DMS153 treated with DMSO at 0.1 percent for 48 hours (cell line): ENCODE data around the gene ULBP2.
"Not testable (repeated sequence)": the region's sequence is repeated elsewhere in the genome, so short reads cannot be mapped to it uniquely, and the experiment has no call there.

Source experiments
- DNase-seq: peaks from one replicate; lab custom pipeline; 2025; ENCODE audit not compliant: unreplicated experiment; lab: John Stamatoyannopoulos, UW

The ULBP2 gene

DNA sequence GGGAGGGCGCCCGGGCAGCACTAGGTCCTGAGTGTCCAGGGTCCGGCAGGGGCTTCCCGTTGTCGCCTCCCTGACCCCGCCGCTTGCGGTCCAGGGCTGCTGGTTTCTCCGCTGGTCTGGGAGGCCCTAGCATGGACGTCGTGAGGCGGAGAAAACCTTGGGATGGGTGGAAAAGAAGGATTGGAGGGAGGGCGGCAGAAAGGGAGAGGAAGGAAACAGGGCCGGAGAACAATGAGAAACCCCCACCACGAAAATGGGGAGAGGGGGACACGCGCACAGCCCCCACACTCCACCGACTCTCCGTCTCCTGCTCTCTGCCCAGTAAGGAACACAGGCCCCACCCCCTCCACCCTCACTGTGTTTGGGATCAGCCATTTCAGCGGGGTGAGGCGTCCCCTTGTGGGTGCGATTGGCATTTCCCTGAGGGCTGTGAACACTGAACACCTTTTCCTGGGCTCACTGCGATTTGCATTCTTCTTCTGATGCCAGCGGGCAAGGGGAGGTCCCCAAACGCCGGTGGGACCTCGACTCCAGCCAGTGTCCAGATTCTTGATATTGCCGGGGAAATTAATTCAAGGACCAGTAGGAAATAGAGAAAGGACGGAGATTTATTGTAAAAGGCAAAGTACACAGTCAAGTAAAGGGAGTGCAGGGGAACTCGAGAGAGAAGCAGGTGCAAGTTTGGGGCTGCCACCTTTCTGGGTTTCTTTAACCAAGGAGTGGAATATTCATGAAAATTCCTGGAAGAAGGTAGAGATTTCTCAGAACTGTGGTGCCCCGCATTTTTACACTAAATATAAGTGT is 15.6 kb upstream of the ULBP2 start:
- DNase-seq, result peak; percentile 50

DNA sequence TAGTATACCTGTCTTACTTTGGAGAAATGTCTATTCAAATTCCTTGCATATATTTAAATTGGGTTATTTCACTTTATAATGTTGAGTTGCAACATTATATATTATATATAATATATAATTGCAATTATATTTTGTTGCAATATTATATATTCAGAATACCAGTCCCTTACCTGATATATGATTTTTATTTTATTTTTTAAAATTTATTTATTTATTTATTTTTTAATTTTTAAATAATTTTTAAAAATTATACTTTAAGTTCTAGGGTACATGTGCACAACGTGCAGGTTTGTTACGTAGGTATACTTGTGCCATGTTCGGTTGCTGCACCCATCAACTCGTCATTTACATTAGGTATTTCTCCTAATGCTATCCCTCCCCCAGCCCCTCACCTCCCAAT is 14.8 kb upstream of the ULBP2 start:
- DNase-seq, result not testable (repeated sequence)

DNA sequence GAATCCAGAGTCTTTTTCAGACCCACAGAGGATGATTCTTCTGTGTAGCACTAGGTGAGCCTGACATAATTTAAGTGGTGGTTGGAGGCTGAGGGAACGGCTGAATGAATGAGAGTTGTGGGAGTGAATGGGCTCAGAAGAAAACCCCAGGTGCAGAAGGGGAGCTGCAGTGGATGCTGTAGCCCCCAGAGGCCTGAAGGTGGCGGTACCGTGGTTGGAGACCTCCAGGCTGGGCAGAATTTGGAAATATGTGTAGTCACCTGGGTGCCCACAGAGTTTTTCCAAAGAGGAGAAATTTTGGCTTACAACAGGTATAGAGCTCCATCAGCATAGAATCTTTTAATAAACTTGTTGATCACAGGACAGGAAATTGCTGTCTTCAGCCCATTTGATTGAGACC is 12.4 kb upstream of the ULBP2 start:
- no peak for DNase-seq

DNA sequence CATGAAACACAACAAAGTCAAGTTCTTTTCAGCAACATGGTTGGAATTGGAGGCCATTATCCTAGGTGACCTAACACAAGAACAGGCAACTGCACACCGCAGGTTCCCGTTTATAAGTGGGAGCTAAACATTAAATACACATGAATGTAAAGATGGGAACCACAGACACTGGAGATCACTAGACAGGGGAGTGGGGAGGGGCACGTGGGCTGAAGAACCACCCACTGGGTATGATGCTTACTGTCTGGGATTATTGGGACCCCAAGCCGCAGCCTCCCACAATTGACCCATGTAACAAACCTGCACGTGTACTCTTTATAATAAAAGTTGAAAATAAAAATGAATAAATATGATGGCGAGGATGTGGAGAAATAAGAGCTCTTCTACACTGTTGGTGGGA is 10.3 kb upstream of the ULBP2 start:
- no peak for DNase-seq

DNA sequence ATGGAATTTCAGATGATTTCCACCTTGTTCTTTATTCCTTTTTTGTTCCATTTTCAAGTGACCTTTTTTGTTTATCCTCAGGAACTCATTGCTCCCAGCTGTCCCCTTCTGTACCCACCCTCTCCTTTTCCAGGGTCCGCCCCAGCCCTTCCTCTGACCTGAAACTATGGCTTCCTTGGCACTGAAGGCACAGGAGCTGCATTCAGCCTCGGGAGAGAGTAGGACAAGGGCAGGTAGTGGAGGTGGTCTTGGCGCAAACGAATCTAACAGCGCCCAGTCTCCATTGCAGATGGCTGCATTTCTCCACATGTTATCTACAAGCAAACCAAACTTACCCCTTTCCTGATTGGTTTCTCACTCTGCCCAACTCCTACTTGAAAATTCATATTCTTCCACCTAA is 8.8 kb upstream of the ULBP2 start:
- no peak for DNase-seq

DNA sequence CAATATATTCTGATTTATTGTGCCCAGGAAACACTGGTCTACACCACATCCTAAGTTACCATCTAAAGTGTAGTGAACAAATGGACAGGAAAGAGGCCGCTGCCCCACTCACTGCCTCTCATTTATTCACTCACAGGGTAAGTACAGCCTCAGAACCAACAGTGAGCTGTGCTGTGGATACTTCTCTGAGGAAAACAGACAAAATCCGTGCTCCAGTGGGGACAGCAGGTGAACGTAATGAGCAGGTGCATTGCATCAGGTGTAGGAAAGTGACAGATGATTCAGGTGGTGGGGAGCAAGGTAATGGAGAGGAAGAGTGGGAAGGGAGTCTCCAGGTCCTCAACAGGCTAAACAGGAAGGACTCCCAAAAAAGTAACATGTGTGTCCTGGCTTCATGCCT is 8.4 kb upstream of the ULBP2 start:
- DNase-seq, result no peak

DNA sequence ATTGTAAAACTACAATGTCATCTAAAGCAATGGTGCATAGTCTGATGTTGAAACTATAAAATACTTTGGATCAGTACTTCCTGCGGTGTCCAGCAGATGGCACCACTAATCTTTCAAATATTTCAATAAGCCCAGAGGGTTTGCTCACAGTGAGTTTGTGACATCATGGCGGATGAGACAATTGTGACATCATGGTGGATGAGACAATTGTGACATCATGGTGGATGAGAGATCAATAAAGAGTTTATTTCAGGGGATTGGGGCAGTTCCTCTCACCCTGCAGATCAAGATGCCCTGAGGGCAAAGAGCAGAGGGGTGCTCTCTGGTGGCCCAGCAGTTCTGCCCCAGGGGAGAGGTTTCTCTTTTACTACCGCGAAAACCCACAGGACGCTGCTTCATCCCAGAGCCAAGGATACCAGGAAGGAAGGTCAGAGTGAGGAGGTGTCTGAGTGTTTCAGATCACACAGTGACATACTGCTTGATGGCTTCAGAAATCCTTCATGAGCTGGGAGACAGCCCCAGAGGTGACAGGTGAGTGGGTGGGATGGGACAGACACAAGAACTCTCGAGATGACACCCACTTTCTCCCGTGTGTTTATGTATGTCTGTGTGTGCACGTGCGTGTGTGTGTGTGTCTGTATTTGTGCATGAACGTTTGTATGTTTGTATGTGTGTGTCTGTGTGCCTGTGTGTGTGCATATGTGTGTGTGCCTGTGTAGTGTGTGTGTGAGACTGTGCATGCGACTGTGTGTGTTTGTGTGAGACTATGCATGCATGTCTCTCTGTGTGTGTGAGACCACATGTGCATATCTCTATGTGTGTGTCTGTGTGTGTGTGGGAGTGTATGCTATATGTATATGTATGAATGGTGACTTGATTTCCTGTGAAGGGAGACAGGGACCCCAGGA is 7.3 kb upstream of the ULBP2 start:
- peak; percentile 78 for DNase-seq

DNA sequence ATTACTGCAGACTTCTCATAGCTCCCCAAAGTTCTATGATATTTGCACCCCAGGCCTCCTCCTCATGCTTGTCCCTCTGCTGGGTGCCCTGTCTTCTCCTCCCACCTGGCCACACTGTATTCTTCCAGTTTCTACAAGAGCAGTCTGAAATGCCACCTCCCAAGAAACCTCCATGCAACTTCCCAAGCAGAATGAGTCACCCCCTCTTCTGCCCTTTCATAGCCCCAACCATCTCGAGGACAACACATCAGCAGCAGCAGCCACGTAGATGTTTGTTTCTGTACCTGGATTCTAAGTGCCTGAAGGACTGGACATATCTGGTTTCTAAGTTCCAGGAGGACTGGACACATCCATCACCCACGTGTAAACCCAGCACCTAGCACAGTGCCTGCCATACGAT is 6.6 kb upstream of the ULBP2 start:
- DNase-seq, result no peak

DNA sequence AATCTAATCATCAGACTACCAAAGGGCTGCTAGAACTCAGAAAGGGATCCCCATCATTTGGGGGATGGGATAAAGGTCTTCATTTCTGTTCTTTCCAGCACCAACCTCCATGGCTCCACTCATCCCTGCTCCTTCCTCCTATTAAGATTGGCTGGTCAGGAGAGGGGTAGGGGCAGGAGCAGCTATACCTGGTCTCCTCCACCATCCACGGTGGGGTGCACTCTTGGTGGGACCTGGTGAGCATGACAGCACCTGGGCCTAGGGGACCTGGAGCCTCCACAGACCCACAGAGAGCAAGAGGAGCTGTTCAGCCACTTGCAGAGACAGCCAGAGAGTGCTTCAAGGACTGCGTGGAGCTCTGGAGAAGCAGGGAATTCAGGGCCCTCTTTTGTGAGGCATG is 6.1 kb upstream of the ULBP2 start:
- no peak for DNase-seq

DNA sequence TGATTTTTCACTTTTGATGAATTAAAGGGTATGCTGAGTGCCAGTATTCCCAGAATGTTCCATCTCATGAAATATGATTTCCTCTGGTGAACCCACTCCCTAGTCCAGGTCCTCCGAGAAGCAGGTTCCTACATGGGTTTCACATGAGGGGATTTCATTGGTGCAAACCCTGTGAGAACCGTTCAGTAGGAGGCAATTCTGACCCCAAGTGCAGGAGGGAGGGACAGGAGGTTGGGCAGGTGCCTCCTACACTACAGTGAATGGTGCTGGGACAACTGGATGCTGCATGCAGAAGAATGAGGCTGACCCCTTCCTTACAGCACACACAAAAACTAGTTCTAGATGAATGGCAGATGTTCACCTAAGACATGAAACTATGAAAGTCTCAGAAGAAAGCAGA is 5.1 kb upstream of the ULBP2 start:
- DNase-seq, result no peak

DNA sequence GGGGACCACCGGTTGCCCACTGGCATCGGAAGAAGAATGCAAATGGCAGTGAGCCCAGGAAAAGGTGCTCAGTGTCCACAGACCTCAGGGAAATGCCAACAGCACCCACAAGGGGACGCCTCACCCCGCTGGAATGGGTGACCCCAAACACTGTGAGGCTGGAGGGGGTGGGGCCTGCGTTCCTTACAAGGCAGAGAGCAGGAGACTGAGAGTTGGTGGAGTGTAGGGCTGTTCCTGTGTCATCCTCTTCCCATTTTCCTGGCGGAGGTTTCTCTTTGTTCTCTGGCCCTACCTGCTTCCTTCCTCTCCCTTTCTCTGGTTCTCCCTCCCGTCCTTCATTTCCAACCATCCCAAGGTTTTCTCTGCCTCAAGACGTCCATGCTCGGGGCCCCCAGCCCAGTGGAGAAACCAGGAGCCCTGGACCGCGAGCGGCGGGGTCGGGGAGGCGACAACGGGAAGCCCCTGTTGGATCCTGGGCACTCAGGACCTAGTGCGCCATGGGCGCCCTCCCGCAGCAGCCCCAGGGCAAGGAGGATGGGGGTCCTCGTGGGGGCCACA is 3.7 kb upstream of the ULBP2 start:
- DNase-seq, result not testable (repeated sequence)

DNA sequence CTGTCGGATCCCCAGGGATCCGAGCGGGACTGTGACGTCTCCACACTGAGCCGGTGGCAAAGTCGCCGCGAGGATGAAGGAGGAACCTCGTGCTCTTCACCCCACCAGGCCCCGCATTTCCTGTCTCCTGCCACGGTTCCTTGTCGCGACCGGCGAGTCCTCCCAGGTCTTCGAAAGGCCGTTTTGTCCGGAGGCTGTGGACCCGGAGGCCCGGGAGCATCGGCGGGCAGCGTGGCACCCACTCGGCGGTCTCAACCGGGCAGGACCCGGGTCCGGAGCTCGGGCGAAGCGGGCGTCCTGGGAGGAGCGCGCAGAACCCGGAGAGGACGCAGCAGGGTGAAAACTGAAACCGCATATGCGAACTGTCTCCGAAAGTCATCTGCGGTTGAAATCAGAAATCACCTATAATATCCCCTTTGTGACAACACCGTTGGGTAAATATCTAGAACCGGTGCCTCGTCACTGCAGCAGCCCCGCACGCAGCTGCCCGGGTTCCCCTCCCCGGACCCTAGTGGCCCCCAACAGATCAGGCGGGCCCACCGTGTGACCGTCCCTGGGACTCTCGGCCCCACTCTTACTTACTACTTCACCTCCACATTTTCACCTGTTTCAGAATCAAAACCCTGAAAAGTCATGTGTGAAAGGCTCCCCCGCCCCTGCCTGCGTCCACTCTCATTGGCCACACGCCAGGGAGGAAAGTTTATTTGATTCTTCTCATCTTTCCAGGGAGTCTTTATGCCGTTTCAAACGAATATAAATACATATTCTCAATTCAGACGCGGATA is 3.1 kb upstream of the ULBP2 start:
- DNase-seq, result no peak

DNA sequence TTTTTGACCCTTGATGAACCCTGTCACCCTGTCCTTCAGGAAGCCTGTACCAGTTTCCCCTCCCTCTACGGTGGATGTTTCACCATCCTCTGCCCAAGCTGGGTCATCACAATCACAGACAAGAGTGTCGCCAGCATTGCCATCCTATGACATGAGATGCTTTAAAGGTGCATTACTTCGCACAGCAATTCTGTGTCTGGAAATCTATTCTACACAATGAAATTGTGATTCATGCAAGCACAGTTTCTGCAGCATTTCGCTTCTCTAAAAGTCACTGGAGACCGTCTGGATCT is 2.5 kb upstream of the ULBP2 start:
- DNase-seq, result no peak

DNA sequence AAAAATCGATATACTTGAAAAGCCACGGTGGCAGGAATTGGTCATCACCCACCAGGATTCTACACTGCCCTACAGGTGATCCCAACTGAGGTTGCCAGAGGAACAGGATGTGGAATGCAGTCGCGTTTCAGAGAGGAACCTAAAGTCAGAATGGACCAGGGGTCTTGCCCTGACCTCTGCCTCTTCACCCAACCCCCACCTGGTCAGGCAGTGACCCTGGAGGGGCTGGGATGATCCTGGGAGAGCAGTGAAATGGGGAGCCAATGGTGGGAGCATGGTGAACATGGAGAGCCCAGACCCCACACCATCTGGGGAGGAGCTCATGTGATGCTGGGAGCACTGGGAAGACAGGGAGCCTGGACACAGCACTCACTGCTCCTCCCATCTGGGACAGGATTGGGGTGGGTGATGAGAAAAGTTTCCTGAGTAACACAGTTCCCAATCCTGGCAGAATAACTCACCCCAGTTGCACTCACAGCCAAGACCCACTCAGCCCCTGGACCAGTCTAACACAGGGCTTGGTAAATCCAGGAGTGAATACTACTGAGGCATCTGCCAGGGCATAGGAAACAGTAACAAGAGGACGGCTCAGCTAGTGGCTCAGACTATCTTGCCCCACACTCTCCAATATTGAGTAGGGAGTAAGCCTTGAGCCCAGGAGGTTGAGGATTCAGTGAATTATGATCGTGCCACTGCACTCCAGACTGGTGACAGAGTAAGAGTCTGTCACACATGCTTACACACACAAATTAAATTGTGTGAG is 1.7 kb upstream of the ULBP2 start:
- DNase-seq, result no peak

DNA sequence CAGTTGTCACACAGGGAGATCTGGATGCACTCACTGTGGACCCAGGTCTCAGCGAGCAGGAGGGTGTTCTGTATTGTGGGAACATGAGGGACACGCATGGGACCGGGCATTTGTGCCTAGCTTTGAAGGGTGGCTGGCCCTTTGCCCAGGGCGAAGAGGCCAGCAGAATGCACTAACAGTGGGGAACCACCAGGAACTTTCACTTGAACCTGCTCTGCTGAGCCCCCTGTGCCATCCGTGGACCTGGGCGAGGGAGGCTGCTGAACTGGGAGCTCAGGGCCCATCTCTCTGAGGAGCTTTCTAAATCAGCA is 1.2 kb upstream of the ULBP2 start:
- no peak for DNase-seq

DNA sequence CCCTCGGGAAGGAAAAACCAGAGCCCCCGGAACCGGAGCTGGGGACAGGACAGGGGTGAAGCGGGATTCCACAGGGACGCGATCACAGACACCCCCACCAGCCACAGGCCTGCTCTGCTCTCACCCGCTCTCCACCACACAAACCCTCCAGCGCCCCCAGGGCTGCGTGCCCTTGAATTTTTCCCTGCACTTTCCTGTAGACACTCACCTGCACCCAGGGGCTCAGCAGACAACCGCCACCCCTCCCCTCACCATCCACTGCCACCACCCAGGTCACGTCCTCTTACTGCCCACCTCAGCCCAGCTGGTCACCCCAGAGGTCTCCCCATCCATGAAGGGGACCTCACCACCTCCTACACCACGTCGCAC is 631 bp downstream of the ULBP2 start:
- DNase-seq, result no peak

DNA sequence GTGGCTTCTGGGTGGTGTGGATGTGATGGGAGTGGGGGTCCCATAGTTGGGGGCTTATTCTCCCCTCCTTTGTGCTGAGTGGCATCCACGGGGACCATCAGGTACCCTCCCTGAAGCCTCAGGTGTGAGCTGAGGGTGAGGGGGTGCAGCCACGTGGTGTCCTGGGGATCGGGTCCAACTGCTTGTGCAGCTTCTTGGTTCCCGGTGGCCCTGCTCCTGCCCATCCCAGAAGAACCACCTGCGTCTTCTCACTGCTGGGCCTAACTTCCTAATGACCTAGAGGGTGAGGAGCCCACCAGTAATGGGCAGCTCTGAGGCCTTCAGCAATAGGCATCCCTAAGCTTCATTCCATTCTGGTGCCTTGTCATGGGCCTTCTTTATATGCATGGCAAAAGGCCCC is 1.5 kb downstream of the ULBP2 start:
- not testable (repeated sequence) for DNase-seq

DNA sequence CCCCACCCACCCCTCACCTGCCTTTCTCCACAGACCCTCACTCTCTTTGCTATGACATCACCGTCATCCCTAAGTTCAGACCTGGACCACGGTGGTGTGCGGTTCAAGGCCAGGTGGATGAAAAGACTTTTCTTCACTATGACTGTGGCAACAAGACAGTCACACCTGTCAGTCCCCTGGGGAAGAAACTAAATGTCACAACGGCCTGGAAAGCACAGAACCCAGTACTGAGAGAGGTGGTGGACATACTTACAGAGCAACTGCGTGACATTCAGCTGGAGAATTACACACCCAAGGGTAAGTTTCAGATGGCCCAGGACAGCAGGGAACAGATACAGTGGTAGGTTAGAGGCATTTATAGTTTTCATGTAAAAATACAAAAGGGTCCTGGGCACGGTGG is 3.5 kb downstream of the ULBP2 start:
- DNase-seq, result not testable (repeated sequence)

DNA sequence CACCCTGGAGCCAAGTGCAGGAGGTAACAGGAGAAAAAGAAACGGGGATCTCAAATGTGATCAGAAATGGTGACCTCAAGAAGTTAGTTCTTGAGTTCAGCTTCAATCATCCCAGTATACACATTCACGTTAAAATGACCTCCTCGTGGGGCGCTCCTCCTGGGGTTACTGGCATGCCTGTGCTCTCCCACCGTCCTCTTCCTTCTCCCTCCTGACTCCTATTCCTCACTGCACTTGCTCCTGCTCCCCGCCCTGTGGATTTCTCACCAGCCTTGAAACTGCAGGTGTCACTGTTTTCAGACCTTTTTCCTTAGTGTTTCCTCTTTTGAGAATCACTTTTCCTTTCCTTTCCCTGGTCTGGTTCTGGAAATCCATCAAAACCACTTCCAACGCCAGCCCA is 4.8 kb downstream of the ULBP2 start:
- not testable (repeated sequence) for DNase-seq

DNA sequence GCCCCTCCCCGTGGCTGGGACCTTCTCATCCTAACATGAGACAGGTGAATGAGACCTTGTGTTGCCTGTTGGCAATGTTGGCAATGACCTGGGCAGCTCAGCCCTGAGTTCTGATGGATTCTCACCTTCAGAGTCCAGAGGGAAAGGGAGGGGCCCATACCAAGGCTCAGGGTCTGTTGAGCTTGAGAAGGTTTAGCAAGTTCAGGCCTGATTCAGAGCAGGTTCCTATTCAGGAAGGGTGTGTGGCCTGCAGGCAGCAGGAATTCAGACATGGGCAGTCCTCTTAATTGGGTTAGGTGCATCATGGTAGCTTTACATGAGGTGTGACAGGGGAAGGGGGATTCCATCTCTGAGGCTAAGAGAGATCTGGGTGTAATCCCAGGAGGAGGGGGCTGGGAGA is 5.7 kb downstream of the ULBP2 start:
- DNase-seq, result not testable (repeated sequence)

DNA sequence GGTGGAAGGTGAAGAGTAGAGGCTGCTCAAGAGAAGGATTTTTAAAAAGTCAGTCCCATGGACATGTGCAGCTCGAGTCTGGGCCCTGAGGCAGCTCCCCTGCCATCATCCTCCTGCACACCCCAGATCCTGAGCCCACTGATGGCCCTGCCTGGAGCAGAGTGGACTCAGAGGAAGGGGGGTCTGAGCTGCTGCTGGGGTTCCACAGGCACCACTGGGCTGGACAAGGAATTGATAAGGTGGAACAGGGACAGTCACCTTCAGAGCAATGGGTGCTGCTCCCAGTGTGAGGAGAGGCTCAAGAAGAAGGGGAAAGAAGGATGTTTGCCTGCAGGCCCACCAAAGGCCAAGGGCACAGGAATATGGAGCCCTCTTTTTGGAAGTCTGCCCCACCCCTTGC is 6.2 kb downstream of the ULBP2 start:
- DNase-seq, result no peak
